Tibial nerve (tissue), 3 donors: ENCODE results near the gene ATP2A2.

ENCODE experiments used
- CTCF ChIP-seq, 5 experiments: fragments of 200-600 bp in 3 of 5; fragments of 450-650 bp in 2 of 5; sonication (generic) in 3 of 5; IDR thresholded peaks; one replicate each; pipeline ENCODE4 v1.5.1; 2016 to 2019; ENCODE audit warnings: antibody characterized with exemption in 5 of 5, mild to moderate bottlenecking in 3 of 5, moderate library complexity in 2 of 5
- POLR2A ChIP-seq, 2 donors: fragments of 450-650 bp; IDR thresholded peaks; one replicate each; pipeline ENCODE4 v1.6.1; 2017; ENCODE audit warnings: antibody characterized with exemption in 2 of 2, mild to moderate bottlenecking in 2 of 2, moderate library complexity in 2 of 2

GRCh38 chr12:110337912-110338710, 57.1 kb downstream of the ATP2A2 start:
- TF ChIP-seq POLR2A (IDR thresholded peaks at IDR 0.05) = no peak
- TF ChIP-seq CTCF (IDR thresholded peaks at IDR 0.05) = no peak
